Measurements from ENCODE around the gene MIOX. TPM values are rescaled to one million over a fixed set of nuclear protein-coding genes. Genes with fewer than 3 reads are reported as not detected.

Gene MIOX
- not detected for total RNA-seq

- DNase-seq (ENCODE audit: low spot score) (no peak), ATAC-seq (no peak)
Observed at GRCh38 chr22:50486561-50487289, at the start of gene MIOX. Gene MIOX, plus strand, starts transcription at chr22:50486859. Its CDS starts 39 bp downstream, at chr22:50486898.

DNA sequence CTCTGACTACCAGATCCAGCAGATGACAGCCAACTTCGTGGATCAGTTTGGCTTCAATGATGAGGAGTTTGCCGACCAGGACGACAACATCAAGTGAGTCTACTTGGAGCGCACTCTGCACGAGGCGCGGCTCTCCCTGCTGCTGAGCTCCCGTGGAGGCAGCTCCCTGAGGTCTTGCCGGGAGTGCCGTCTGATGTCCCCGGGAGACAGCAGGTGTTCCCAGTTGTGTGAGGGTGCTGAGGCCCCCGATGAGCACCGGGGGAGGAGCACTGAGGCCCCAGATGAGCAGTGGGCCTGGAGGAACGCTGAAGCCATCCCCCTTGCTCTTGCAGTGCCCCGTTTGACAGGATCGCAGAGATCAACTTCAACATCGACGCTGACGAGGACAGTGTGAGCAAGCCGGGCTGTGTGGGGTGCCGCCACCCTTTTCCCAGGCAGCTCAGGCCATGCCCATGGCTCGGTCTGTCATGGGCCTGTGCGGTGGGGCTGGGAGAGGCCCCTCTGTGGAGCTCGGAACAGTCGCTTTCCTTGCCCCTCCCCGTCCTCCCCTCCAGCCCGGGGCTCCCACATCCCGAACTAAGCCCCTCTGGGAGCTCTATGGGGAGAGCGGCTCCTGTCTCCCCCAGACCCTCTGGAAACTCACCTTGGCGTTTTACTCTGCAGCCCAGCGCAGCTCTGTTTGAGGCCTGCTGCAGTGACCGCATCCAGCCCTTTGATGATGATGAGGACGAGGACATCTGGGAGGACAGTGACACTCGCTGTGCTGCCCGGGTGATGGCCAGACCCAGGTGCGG lies 49.0 kb upstream of the MIOX start:
- no peak for DNase-seq (ENCODE audit: low spot score)

DNA sequence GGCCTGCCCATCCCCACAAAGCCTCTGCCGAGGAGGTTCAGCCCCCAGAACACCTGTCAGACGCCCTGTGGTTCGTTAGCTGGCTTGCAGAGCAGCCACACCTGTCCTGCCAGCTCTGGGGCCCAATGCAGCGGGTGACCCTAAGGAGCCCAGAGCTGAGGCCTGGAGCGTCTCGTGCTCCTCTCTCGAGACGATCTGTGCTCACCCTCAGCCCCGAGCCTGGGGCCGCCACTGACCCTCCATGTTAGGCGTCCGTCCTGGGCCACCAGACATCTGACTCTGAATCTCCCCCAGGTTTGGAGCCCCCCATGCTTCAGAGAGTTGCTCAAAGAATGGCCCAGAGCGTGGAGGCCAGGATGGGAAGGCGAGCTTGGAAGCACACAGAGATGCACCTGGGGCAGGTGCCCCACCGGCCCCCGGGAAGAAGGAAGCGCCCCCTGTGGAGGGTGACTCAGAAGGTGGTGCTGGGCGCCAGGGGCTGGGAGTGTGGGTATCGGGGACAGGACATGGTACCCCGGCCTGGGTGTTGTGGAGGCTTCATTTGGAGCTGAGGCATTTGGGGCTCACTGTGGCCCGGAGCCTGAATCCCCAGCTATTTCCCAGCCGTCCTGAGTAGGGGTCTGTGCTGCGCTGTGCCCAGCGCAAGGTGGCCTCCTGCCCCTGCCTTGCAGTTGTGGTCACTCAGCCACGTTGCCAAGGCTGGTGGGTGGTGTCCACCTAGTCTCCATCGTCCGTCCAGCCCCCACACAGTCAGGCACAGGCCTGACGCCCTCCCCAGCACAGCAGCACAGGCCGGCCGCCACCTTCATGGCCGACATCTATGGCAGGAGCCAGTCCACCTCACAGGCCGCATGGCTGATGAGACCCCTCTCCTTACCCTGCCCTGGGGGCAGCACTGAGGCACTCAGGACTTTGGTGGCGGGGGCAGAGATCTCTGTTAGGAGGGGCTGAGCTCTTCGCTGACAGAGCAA lies 48.1 kb upstream of the MIOX start:
- DNase-seq (ENCODE audit: low spot score) (no peak), ATAC-seq (no peak)

More for the DNA sequence above, 49.0 kb upstream of the MIOX start:
- ATAC-seq = no peak

- no peak for ATAC-seq
- no peak for DNase-seq (ENCODE audit: low spot score)
Observed at GRCh38 chr22:50439314-50439870, 47.3 kb upstream of the MIOX start.

DNA sequence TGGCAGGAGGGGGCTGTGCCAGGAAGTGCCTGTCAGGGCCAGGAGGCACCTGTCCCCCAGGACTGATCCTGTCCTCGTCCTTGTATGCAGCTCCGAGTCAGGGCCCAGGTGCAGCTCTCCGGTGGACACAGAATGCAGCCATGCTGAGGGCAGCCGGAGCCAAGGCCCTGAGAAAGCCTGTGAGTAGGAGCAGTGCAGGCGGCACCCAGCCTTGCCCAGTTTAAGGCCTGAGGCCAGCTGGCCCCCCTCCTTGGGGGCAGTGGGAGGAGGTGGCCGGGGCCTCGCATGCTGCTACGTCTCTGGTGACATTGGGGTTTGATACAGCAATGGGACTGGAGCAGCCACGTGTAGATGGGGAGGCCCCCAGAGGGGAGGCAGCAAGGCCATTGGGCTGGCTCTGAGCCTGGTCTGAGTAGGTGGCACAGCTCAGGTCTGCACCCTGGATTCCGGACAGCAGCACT lies 46.8 kb upstream of the MIOX start:
- DNase-seq (ENCODE audit: low spot score) = no peak
- ATAC-seq = no peak

GRCh38 chr22:50440544-50441249 lies 46.0 kb upstream of the MIOX start:
- DNase-seq (ENCODE audit: low spot score) = no peak

GRCh38 chr22:50441428-50441993 lies 45.1 kb upstream of the MIOX start:
- ATAC-seq (no peak), DNase-seq (ENCODE audit: low spot score) (no peak)

More at GRCh38 chr22:50440544-50441249, 46.0 kb upstream of the MIOX start:
- ATAC-seq = no peak

DNA sequence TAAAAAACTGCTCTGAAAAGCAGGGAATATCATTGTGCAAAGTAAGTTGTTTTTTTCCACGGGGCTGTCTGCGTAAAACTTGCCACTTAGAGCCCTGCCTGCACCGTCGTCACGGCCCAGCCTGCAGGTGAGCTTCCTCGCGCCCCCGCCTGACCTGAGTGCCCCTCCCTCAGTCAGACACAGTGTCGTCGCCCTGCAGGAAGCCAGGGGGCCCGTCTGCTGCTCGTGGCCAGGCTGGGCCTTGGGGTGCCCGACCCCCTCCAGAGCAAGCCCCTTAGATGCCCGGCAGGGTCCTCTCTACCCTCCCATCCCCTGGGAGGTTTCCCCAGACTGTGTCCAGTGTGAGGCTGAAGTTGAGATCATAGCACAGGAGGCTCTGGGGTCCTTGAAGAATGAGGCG lies 43.5 kb upstream of the MIOX start:
- DNase-seq (ENCODE audit: low spot score) (no peak), ATAC-seq (no peak)

- ATAC-seq = no peak
Observed at GRCh38 chr22:50443801-50444625, 42.6 kb upstream of the MIOX start.

GRCh38 chr22:50444663-50445062 lies 42.0 kb upstream of the MIOX start:
- DNase-seq (ENCODE audit: low spot score) = no peak
- peak; percentile 5 for ATAC-seq

More at GRCh38 chr22:50443801-50444625, 42.6 kb upstream of the MIOX start:
- DNase-seq (ENCODE audit: low spot score) = no peak

- ATAC-seq (no peak), DNase-seq (ENCODE audit: low spot score) (no peak)
Observed at GRCh38 chr22:50445071-50445879, 41.4 kb upstream of the MIOX start.

DNA sequence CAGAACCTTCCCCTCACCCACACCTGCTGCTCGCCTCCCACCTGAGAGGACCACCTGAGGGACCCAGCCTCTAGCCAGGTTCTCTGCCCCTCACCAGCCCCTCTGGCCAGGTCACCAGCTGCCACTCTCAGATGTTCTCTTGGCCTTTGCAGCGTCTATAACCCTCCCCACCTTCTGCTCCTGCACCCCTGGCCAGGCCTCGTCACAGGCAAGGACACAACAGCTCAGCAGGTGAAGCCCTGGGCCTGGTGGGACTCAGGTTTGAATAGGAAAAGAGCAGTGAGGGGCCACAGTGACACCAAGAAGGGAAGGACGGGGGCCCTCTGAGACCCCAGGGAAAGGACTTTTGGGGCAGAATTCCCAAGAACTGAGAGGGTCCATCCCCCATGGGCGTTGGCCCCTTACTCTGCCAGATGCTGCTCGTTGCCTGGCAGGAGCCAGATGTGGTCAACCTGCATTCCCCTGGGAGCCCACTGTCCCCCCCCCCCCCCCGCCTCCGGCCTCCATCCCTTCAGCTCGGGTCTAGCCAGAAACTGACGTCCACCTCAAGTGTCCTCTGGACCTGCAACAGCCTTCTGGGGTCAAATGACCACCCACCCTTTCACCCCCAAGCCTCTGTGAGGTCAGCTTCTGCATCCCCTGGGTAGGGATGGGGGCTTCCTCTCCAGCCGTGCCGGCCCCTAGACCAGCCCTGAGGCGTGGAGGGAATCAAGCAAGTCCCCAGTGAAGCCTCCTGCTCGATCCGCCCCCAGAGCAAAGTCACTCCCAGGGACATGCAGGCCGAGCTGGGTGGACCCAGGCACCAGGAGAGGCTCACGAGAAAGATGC lies 40.6 kb upstream of the MIOX start:
- ATAC-seq (peak; percentile 1), DNase-seq (ENCODE audit: low spot score) (no peak)

- DNase-seq (ENCODE audit: low spot score) = no peak
- ATAC-seq = peak; percentile 27
Observed at GRCh38 chr22:50446708-50447575, 39.7 kb upstream of the MIOX start.

DNA sequence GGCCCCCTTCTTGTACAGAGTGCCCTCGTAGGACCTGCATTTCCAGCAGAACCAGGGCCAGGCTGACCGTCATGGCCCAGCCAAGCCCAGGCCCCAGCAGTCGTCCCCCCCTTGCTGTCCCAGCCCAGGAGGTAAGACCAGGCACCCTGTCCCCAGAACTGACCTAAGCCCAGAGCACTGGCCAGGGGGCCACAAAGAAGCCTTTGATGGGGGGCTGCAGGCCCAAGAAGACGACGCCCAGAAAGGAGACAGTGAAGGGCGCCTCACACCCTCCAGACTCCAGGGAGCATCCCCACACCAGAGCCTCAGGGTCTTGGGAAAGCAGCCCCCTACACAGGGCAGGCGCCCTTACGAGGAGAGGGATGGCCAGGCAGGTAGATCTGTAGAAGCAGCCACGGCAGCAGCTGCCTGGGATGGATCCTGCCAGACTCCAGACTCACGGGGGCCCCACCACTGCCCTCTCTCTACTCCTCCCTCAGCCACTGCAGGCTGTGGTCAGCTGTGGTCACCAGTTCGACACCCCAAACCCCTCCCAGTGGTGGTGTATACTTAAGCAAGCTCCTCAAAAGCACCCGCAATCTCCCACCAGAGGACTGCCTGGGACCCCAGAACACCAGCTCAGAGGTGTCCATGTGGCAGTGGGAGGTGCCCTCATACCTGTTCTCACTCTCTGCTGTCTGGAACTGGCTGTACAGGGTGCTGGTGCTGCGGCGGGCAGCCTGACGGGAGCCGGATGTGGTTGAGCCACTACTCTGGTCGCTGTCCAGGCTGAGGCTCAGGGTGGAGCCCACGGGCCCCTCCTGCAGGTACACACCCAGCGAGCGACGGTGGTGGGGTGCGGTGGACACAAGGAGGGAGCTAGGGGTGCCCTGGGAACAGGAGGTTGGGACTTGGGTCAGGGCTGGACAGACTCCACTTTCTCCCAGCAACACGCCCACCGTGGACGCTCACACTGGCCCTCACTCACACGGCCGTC lies 38.8 kb upstream of the MIOX start:
- no peak for DNase-seq (ENCODE audit: low spot score)

GRCh38 chr22:50452649-50453048 lies 34.0 kb upstream of the MIOX start:
- ATAC-seq (no peak), DNase-seq (ENCODE audit: low spot score) (no peak)

More for the DNA sequence above, 38.8 kb upstream of the MIOX start:
- ATAC-seq = peak; percentile 6
